Left renal cortex interstitium (tissue), 4 donors: ENCODE data around the gene ZXDC. TPM values are rescaled to one million over a fixed set of nuclear protein-coding genes. Genes with fewer than 3 reads are reported as not detected.

ENCODE experiments used
- DNase-seq, 4 donors: peaks; one replicate each; pipeline ENCODE4 v3.0.0-alpha.2; 2013; ENCODE audit warnings: low read depth in 4 of 4, low spot score in 2 of 4, missing footprints in 1 of 4
- polyA plus RNA-seq, 4 donors: library from polyadenylated mRNA; unstranded; fragments of 120-200 nt; gene quantifications; one replicate each; pipeline ENCODE4 v1.2.1, GENCODE V29; 2013; ENCODE audit not compliant: insufficient read length in 4 of 4

The ZXDC gene
- polyA plus RNA-seq, 4 donors, result 29.3 to 47.3 (median 35.9) TPM

- no peak for DNase-seq
These were observed 36.2 kb downstream of the ZXDC start for GRCh38 chr3:126439346-126439967.

DNA sequence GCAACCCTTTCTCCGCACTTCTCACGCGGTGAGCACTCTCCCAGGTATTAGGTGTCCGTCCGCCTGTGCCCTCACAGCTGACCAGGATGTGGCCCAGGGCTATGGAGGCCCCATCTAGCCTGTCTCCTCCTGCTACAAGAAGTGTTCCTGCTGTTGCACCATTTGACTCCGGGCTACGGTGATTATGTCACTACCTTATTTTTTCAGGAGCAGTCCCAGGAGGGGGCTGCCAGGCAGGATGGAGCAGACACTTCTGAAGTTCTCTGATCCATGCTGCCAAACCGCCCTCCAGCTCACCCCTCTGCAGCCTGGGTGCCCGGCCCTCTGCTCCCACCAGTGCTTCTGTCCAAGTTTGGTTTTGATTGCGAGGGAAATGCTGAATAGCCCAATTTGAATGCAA, 36.9 kb downstream of the ZXDC start:
- no peak for DNase-seq

- DNase-seq, result no peak
These were observed 37.5 kb downstream of the ZXDC start for GRCh38 chr3:126438186-126438585.

GRCh38 chr3:126436826-126437717, 38.6 kb downstream of the ZXDC start:
- no peak for DNase-seq

GRCh38 chr3:126435456-126436315, 40.0 kb downstream of the ZXDC start:
- DNase-seq, result no peak

DNA sequence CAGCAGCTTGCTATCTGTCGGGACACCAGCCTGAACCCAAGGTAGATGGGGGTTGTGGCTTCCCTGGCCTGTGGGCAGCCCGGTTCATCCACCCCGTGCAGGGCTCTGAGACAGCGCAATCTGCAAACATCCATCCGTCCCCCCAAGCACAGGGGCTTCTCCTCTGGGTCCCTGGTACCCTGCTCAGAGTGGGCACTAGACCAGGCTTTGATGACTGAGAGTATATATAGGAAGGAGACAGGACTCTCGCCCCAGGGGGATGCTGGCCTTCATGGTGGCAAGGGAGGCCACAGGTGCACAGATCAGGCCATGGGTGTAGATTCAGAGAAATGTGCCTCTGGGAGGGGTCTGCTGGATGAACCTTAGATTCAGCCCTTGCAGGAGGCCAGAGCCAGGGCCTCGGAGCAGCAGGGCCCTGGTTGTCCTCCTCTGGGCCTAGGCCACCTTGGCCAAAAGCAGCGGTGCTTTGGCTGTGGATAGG, 40.7 kb downstream of the ZXDC start:
- DNase-seq, result no peak

GRCh38 chr3:126434264-126434590, 41.5 kb downstream of the ZXDC start:
- DNase-seq, result no peak

- DNase-seq, result no peak
These were observed 42.0 kb downstream of the ZXDC start for GRCh38 chr3:126433496-126434263.

- no peak for DNase-seq
These were observed 42.6 kb downstream of the ZXDC start for GRCh38 chr3:126433105-126433430.

GRCh38 chr3:126432361-126433104, 43.2 kb downstream of the ZXDC start:
- no peak for DNase-seq

DNA sequence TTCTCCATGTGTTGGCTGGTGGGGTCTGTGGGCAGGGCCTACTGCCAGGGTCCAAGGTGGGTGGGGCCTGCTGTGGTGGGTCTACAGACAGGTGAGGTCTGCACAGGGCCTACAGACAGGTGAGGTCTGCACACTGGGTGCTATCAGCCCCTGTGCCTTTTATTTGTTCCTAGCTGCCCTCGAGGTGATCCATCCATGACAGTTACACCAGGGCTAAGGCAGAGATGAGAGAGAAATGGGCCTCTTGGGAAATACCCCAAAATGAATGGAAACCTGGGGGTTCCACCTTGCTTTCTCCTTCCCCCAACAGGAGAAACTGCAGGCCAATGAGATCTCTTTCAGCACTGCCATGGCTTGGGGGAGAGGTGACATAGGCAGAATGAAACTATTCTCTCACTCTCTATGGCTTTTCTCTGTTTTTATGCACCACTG, 44.6 kb downstream of the ZXDC start:
- no peak for DNase-seq

GRCh38 chr3:126424751-126425150, 50.9 kb downstream of the ZXDC start:
- no peak for DNase-seq

GRCh38 chr3:126424039-126424717, 51.5 kb downstream of the ZXDC start:
- DNase-seq, result no peak

DNA sequence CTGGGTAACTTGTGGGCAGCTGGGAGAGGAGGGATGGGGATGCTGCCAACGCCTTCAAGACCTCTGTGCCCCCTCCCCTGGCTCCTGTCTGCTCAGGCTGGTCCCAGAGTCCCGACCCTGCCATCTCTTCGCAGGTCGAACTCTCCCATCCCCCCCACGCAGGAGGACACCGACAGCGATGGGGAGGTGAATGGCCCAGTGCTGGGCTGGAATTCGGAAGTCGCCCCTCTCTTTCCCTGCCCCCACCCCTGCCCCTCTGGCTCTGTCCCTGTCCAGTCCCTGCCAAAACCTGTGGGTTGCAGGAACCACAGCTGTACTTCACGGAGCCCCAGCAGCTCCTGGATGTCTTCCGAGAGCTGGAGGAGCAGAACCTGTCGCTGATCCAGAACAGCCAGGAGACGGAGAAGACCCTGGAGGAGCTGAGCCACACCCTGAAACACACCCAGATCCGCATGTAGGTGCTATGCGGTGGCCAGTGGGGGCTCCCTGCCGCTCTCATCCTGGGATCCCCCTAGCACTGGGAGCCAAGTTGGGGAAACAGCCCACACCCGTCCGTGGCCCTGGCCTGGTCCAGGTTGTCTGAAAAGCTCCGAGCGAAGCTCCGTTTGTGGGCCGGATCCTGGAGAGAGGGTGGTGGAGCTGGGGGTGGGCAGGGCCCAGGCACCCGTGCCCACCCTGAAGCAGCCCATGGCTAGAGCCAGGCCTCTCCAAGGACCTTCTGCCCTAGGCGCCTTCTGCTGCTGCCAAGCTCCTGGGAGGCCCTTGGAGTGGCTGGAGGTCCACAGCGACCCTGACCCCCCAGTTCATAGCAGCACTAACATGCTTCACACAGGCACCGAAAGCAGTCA, 52.3 kb downstream of the ZXDC start:
- DNase-seq, result no peak

- no peak for DNase-seq
These were observed 53.1 kb downstream of the ZXDC start for GRCh38 chr3:126422571-126423091.

DNA sequence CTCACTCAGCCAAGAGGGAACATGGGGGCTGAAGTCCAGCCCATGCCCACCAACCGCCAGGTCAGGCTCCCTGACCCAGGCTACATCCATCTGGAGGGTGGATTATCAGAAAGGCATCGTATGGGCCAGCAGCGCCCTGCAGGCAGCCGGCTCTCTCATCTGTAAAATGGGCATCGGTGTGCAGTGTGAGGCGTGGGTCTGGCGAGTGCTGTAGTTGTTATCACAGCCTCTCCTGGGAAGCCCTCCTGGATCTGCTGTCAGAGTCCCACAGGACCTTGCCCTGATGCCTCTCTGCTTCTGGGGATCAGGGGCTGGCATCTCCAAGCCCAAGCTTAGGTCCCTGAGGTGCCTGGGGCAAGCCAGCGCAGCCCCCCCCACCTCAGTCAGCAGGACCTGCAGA, 53.6 kb downstream of the ZXDC start:
- DNase-seq, result no peak

DNA sequence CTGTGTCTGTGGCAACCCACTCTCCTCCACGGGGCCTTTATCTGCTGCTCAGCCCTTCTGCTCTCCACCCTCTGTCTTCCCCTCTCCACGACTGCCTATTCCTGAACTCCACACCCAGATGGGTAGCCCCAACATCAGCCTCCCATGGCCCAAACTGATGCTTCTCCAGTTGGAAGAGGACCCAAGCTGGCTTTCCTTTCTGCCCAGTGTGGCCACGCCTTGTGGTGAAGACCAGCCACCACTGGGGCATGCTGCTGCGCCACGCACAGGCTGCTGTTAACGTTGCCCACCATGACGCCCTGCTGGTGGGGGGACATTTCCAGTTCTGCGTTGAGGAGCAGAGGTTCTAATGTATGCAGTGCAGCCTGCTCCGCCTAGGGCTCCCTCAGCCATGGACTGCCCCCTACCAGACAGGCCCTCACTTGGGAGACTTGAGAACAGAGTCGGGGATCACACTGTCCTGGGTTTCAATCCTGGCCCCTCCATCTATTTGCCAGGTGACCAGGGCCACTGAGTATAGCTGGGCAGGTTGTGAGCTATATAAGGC, 54.0 kb downstream of the ZXDC start:
- no peak for DNase-seq
